HCT116 (cell line): Measurements from ENCODE around the gene MORN4. TPM values are rescaled to one million over a fixed set of nuclear protein-coding genes. Genes with fewer than 3 reads are reported as not detected.
"Not testable (repeated sequence)": the region's sequence is repeated elsewhere in the genome, so short reads cannot be mapped to it uniquely, and the experiment has no call there.

Experiments
- ATAC-seq: fragments of 200-7000 bp; cut with Tn5 transposase; 2 replicates; pipeline ENCODE4 v1.9.1; 2020; ENCODE audit warnings: mild to moderate bottlenecking, moderate library complexity
- BruUV-seq: library from RNA; stranded (reverse); fragments of 400-500 nt; replicated peaks from 2 replicates; lab custom pipeline; 2021; lab: Mats Ljungman, UMichigan
- CTCF ChIA-PET: fragments of 300-600 bp; sonication (Branson Sonifier 250); formaldehyde crosslinking; loops from one replicate; lab custom pipeline; 2021; ENCODE audit warnings: antibody characterized with exemption; lab: Charles Lee
- POLR2A ChIA-PET: fragments of 300-600, 350-600 bp; sonication (Branson Sonifier 250); formaldehyde crosslinking; loops from one replicate; lab custom pipeline; 2021; ENCODE audit warnings: antibody characterized with exemption; lab: Charles Lee
- RAD21 ChIA-PET, 2 experiments: fragments of 300-600 bp; sonication (Branson Sonifier 250); formaldehyde crosslinking; loops; one replicate each; lab custom pipeline; 2023; ENCODE audit warnings: low total read pairs in 2 of 2; ENCODE audit not compliant: uncharacterized antibody in 2 of 2, unreplicated experiment in 2 of 2, low non-redundant PET in 1 of 2; lab: Charles Lee
- DNase-seq: peaks from one replicate; pipeline ENCODE4 v3.0.0-alpha.2; 2010; ENCODE audit warnings: low read depth, low spot score
- H2AFZ ChIP-seq: fragments of 200-600 bp; shearing (Covaris generic), sonication (generic); 2 replicates; pipeline ENCODE4 v1.6.1; 2017; ENCODE audit warnings: low read depth, mixed run types, mixed read lengths, antibody characterized with exemption, low read length; ENCODE audit not compliant: poor library complexity, severe bottlenecking
- H3K27ac ChIP-seq: 2 replicates; pipeline ENCODE4 v1.5.1; 2012; ENCODE audit warnings: low read depth, low read length
- H3K27me3 ChIP-seq: fragments of 200-600 bp; sonication (generic); 2 replicates; pipeline ENCODE4 v1.6.1; 2016; ENCODE audit warnings: mixed run types, low read length, mixed read lengths; ENCODE audit not compliant: insufficient read depth
- H3K36me3 ChIP-seq, 2 experiments: fragments of 200-500 bp in 1 of 2; fragments of 200-600 bp in 1 of 2; sonication (Bioruptor generic) in 1 of 2; sonication (generic) in 1 of 2; 2 replicates each; pipeline versions ENCODE4 v1.5.1 to v1.6.1; 2014 to 2016; ENCODE audit warnings: low read length in 2 of 2, inconsistent platforms in 1 of 2, mixed read lengths in 1 of 2, mixed run types in 1 of 2; ENCODE audit not compliant: insufficient read depth in 2 of 2, control insufficient read depth in 1 of 2
- H3K4me1 ChIP-seq, 2 experiments: fragments of 200-600 bp in 1 of 2; sonication (generic) in 1 of 2; 2 replicates each; pipeline versions ENCODE4 v1.5.1 to v1.6.1; 2012 to 2017; ENCODE audit warnings: low read length in 2 of 2, inconsistent platforms in 1 of 2, mild to moderate bottlenecking in 1 of 2, mixed read lengths in 1 of 2, mixed run types in 1 of 2, moderate library complexity in 1 of 2; ENCODE audit not compliant: insufficient read depth in 2 of 2, control insufficient read depth in 1 of 2
- H3K4me2 ChIP-seq: fragments of 200-600 bp; sonication (generic); 2 replicates; pipeline ENCODE4 v1.6.1; 2017; ENCODE audit warnings: mixed run types, low read length, mixed read lengths
- H3K4me3 ChIP-seq, 2 experiments: fragments of 200-600 bp in 1 of 2; sonication (generic) in 1 of 2; replicated peaks in 1 of 2; 2 replicates each; pipeline ENCODE4 v1.5.1; 2011 to 2016; ENCODE audit warnings: low read length in 2 of 2, control low read depth in 1 of 2, low read depth in 1 of 2, mild to moderate bottlenecking in 1 of 2, mixed read lengths in 1 of 2, mixed run types in 1 of 2
- H3K79me2 ChIP-seq: fragments of 200-600 bp; sonication (generic); 2 replicates; pipeline ENCODE4 v1.6.1; 2017; ENCODE audit warnings: mild to moderate bottlenecking, mixed run types, low read length, moderate library complexity, mixed read lengths; ENCODE audit not compliant: insufficient read depth
- H3K9ac ChIP-seq: fragments of 200-600 bp; sonication (generic); 2 replicates; pipeline ENCODE4 v1.6.1; 2016; ENCODE audit warnings: low read length, mixed read lengths
- H3K9me2 ChIP-seq: fragments of 200-600 bp; sonication (generic), shearing (Covaris generic); 2 replicates; pipeline ENCODE4 v1.6.1; 2017; ENCODE audit warnings: mixed run types, mild to moderate bottlenecking, moderate library complexity; ENCODE audit not compliant: insufficient read depth
- H3K9me3 ChIP-seq, 2 experiments: fragments of 200-500 bp in 1 of 2; fragments of 200-600 bp in 1 of 2; sonication (Bioruptor generic) in 1 of 2; sonication (generic) in 1 of 2; 2 replicates each; pipeline ENCODE4 v1.6.1; 2014 to 2017; ENCODE audit warnings: low read length in 2 of 2, mixed read lengths in 2 of 2, inconsistent platforms in 1 of 2, low read depth in 1 of 2, mild to moderate bottlenecking in 1 of 2, mixed run types in 1 of 2, moderate library complexity in 1 of 2; ENCODE audit not compliant: control insufficient read depth in 1 of 2, insufficient read depth in 1 of 2
- H4K20me1 ChIP-seq: fragments of 200-600 bp; sonication (generic), shearing (Covaris generic); 2 replicates; pipeline ENCODE4 v1.6.1; 2017; ENCODE audit warnings: mixed run types, mild to moderate bottlenecking, moderate library complexity; ENCODE audit not compliant: insufficient read depth
- EZH2phosphoT487 ChIP-seq: fragments of 200-600 bp; IDR thresholded peaks from 2 replicates; pipeline ENCODE4 v1.6.1; 2018; ENCODE audit warnings: antibody characterized with exemption, borderline replicate concordance
- JUND ChIP-seq: IDR thresholded peaks from 2 replicates; pipeline ENCODE4 v1.6.1; 2012
- SP1 ChIP-seq: IDR thresholded peaks from 2 replicates; pipeline ENCODE4 v1.6.1; 2012; ENCODE audit warnings: low read depth
- SRF ChIP-seq: IDR thresholded peaks from 2 replicates; pipeline ENCODE4 v1.6.1; 2012; ENCODE audit warnings: low read depth
- TCF7L2 ChIP-seq: IDR thresholded peaks from 2 replicates; pipeline ENCODE4 v1.7.0; 2011; ENCODE audit warnings: borderline replicate concordance, inconsistent platforms; ENCODE audit not compliant: insufficient read depth, insufficient read length; ENCODE audit errors: extremely low read depth
- intact Hi-C: fragments of 100-400 bp; cut with micrococcal nuclease; formaldehyde crosslinking; loops from 2 replicates; pipeline ENCODE4 v1.10.0; 2022
- total RNA-seq: library from RNA; stranded (reverse); gene quantifications from one replicate; pipeline ENCODE4 v1.2.1, GENCODE V29; 2021; ENCODE audit not compliant: unreplicated experiment
- TF ChIP-seq, protein P1 (sequence below): IDR thresholded peaks from 2 replicates; pipeline ENCODE4 v1.6.1; 2012
- TF ChIP-seq, protein P2 (sequence below), 3 experiments: fragments of 200-600 bp in 1 of 3; sonication (generic) in 1 of 3; IDR thresholded peaks in 2 of 3; conservative IDR thresholded peaks in 1 of 3; 2 replicates each; pipeline ENCODE4 v1.5.1; 2012 to 2017; ENCODE audit warnings: low read depth in 2 of 3, low read length in 2 of 3, antibody characterized with exemption in 1 of 3, borderline replicate concordance in 1 of 3, control low read depth in 1 of 3, mild to moderate bottlenecking in 1 of 3, mixed read lengths in 1 of 3, mixed run types in 1 of 3, moderate library complexity in 1 of 3; ENCODE audit not compliant: insufficient read depth in 1 of 3

Gene MORN4
- total RNA-seq, 1 experiment from 2014 or later: 8.0 TPM

DNA sequence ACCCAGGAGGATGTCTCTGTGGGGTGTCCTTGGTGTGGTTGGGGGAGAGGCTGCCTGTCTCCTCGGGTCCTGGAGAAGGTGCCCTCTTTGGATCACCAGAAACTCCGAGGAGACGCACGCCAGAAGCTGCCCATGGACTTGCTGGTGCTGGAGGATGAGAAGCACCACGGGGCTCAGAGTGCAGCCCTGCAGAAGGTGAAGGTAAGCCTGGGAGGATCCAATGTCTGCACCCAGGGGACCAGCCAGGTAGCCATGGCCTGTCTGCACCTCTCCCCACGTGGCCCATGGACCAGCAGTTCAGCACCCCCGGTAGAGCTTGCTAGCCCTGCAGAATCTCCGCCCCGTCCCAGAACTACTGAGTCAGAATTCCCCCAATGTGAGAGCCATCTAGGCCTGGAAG, 55.6 kb downstream of the MORN4 start (continued):
- TF ChIP-seq, protein P1, sequence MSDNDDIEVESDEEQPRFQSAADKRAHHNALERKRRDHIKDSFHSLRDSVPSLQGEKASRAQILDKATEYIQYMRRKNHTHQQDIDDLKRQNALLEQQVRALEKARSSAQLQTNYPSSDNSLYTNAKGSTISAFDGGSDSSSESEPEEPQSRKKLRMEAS: no peak
- TF ChIP-seq SP1 (no peak), JUND (no peak), EZH2phosphoT487 (no peak), TCF7L2 (no peak), SRF (no peak)
- TF ChIP-seq, protein P2, sequence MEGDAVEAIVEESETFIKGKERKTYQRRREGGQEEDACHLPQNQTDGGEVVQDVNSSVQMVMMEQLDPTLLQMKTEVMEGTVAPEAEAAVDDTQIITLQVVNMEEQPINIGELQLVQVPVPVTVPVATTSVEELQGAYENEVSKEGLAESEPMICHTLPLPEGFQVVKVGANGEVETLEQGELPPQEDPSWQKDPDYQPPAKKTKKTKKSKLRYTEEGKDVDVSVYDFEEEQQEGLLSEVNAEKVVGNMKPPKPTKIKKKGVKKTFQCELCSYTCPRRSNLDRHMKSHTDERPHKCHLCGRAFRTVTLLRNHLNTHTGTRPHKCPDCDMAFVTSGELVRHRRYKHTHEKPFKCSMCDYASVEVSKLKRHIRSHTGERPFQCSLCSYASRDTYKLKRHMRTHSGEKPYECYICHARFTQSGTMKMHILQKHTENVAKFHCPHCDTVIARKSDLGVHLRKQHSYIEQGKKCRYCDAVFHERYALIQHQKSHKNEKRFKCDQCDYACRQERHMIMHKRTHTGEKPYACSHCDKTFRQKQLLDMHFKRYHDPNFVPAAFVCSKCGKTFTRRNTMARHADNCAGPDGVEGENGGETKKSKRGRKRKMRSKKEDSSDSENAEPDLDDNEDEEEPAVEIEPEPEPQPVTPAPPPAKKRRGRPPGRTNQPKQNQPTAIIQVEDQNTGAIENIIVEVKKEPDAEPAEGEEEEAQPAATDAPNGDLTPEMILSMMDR (IDR thresholded peaks at IDR 0.05 in 2 of 3, conservative IDR thresholded peaks at IDR 0.05 in 1 of 3; ENCODE audit: borderline replicate concordance in 1 of 3, insufficient read depth in 1 of 3, low read depth in 2 of 3, low read length in 2 of 3): no peak

DNA sequence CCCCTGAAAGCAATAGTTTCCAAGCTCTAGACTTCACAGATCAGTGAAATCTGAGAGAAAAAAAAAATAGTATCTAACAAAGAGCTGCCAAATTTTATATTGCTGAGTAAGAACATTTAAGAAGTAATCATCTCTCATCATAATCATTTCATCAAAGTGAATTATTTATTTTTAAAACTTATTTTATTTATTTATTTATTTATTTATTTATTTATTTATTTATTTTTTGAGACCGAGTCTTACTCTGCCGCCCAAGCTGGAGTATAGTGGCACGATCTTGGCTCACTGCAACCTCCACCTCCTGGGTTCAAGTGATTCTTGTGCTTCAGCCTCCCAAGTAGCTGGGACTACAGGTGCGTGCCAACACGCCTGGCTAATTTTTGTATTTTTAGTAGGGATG, 56.8 kb downstream of the MORN4 start:
- intact Hi-C loops, H2AFZ ChIP-seq: not testable (repeated sequence)

More for the DNA sequence above, 56.8 kb downstream of the MORN4 start:
- ATAC-seq, RAD21 ChIA-PET, H3K79me2 ChIP-seq, DNase-seq, H3K36me3 ChIP-seq, H3K27me3 ChIP-seq, H3K4me2 ChIP-seq, BruUV-seq, H3K9ac ChIP-seq, H3K4me3 ChIP-seq, H3K9me3 ChIP-seq, H4K20me1 ChIP-seq, H3K9me2 ChIP-seq, H3K27ac ChIP-seq: not testable (repeated sequence)
- POLR2A ChIA-PET: interaction anchor here (2.5 kb wide), 1 partner anchor 8 kb away, joined by 11 read pairs; the partner anchor contains the start of gene HOGA1
- CTCF ChIA-PET: interaction anchor here (0.7 to 1.2 kb wide), 2 partner anchors 23 to 176 kb away, joined by 3 read pairs; no protein-coding TSS in a partner anchor
- H3K4me1 ChIP-seq: peaks cover 43 to 48% of the 10 kb centered on the region in 2 experiments
